ENCODE results near the gene DGKQ.
"Not testable (repeated sequence)": the region's sequence is repeated elsewhere in the genome, so short reads cannot be mapped to it uniquely, and the experiment has no call there.

The DGKQ gene

GRCh38 chr4:925771-926500 is 47.4 kb downstream of the DGKQ start:
- H2AFZ ChIP-seq (ENCODE audit: low read depth, low read length), result no peak overlapping the region
- H3K4me1 ChIP-seq (ENCODE audit: low read length), result peaks cover 31% of the 10 kb centered on the region
- H4K20me1 ChIP-seq (ENCODE audit: insufficient read depth, low read length), result peaks cover 64% of the 10 kb centered on the region
- no peak for TF ChIP-seq CTCF (IDR thresholded peaks at IDR 0.05; ENCODE audit: low read depth, low read length)
- TF ChIP-seq EZH2phosphoT487 (IDR thresholded peaks at IDR 0.05; ENCODE audit: low read depth), result no peak
- 0 out of 2 replicates have a peak, but pooled peaks cover 7% of the 10 kb centered on the region for H3K9me3 ChIP-seq (ENCODE audit: insufficient read depth, low read length)
- H3K9ac ChIP-seq (ENCODE audit: low read length), result no peak overlapping the region
- H3K27me3 ChIP-seq (ENCODE audit: low read depth, low read length), result no peaks in the 10 kb centered on the region
- peaks cover 17% of the 10 kb centered on the region for H3K36me3 ChIP-seq (replicated peaks; ENCODE audit: low read depth, low read length)
- peaks cover 79% of the 10 kb centered on the region for H3K79me2 ChIP-seq (ENCODE audit: low read length)
- H3K27ac ChIP-seq (ENCODE audit: low read length), result no peak overlapping the region
- H3K4me3 ChIP-seq (ENCODE audit: low read length), result no peak overlapping the region
- no peak overlapping the region for H3K4me2 ChIP-seq (ENCODE audit: low read length)

GRCh38 chr4:925171-925570 is 48.2 kb downstream of the DGKQ start:
- Histone ChIP-seq H4K20me1 (ENCODE audit: insufficient read depth, low read length) (peaks cover 56% of the 10 kb centered on the region), H3K4me2 (ENCODE audit: low read length) (no peak overlapping the region), H3K36me3 (replicated peaks; ENCODE audit: low read depth, low read length) (peaks cover 17% of the 10 kb centered on the region), H3K9ac (ENCODE audit: low read length) (no peak overlapping the region), H3K27me3 (ENCODE audit: low read depth, low read length) (no peaks in the 10 kb centered on the region), H2AFZ (ENCODE audit: low read depth, low read length) (no peak overlapping the region), H3K9me3 (ENCODE audit: insufficient read depth, low read length) (0 out of 2 replicates have a peak, but pooled peaks cover 7% of the 10 kb centered on the region), H3K79me2 (ENCODE audit: low read length) (peaks cover 74% of the 10 kb centered on the region), H3K4me3 (ENCODE audit: low read length) (no peak overlapping the region), H3K27ac (ENCODE audit: low read length) (no peak overlapping the region), H3K4me1 (ENCODE audit: low read length) (peaks cover 23% of the 10 kb centered on the region)
- TF ChIP-seq EZH2phosphoT487 (IDR thresholded peaks at IDR 0.05; ENCODE audit: low read depth) (no peak), CTCF (IDR thresholded peaks at IDR 0.05; ENCODE audit: low read depth, low read length) (no peak)

- no peaks in the 10 kb centered on the region for H3K27me3 ChIP-seq (ENCODE audit: low read depth, low read length)
- H4K20me1 ChIP-seq (ENCODE audit: insufficient read depth, low read length), result peaks cover 48% of the 10 kb centered on the region
- H2AFZ ChIP-seq (ENCODE audit: low read depth, low read length), result no peak overlapping the region
- H3K36me3 ChIP-seq (replicated peaks; ENCODE audit: low read depth, low read length), result peaks cover 17% of the 10 kb centered on the region
- 0 out of 2 replicates have a peak, but pooled peaks cover 7% of the 10 kb centered on the region for H3K9me3 ChIP-seq (ENCODE audit: insufficient read depth, low read length)
- H3K4me2 ChIP-seq (ENCODE audit: low read length), result peak overlapping the region; percentile 38
- TF ChIP-seq EZH2phosphoT487 (IDR thresholded peaks at IDR 0.05; ENCODE audit: low read depth), result no peak
- peaks cover 22% of the 10 kb centered on the region for H3K4me1 ChIP-seq (ENCODE audit: low read length)
- peaks cover 74% of the 10 kb centered on the region for H3K79me2 ChIP-seq (ENCODE audit: low read length)
- no peak overlapping the region for H3K9ac ChIP-seq (ENCODE audit: low read length)
- H3K27ac ChIP-seq (ENCODE audit: low read length), result no peak overlapping the region
- no peak overlapping the region for H3K4me3 ChIP-seq (ENCODE audit: low read length)
Measured at GRCh38 chr4:924107-925096, 49.0 kb downstream of the DGKQ start.

- TF ChIP-seq CTCF (IDR thresholded peaks at IDR 0.05; ENCODE audit: low read depth, low read length), result no peak
- no peak for TF ChIP-seq EZH2phosphoT487 (IDR thresholded peaks at IDR 0.05; ENCODE audit: low read depth)
- peaks cover 55% of the 10 kb centered on the region for H4K20me1 ChIP-seq (ENCODE audit: insufficient read depth, low read length)
- peak overlapping the region; percentile 8 for H3K4me2 ChIP-seq (ENCODE audit: low read length)
- no peaks in the 10 kb centered on the region for H3K27me3 ChIP-seq (ENCODE audit: low read depth, low read length)
- peaks cover 19% of the 10 kb centered on the region for H3K36me3 ChIP-seq (replicated peaks; ENCODE audit: low read depth, low read length)
- no peak overlapping the region for H3K9ac ChIP-seq (ENCODE audit: low read length)
- peaks cover 81% of the 10 kb centered on the region for H3K79me2 ChIP-seq (ENCODE audit: low read length)
- H3K9me3 ChIP-seq (ENCODE audit: insufficient read depth, low read length), result 0 out of 2 replicates have a peak, but pooled peaks cover 11% of the 10 kb centered on the region
- no peak overlapping the region for H3K27ac ChIP-seq (ENCODE audit: low read length)
- H3K4me1 ChIP-seq (ENCODE audit: low read length), result peaks cover 22% of the 10 kb centered on the region
- H2AFZ ChIP-seq (ENCODE audit: low read depth, low read length), result no peak overlapping the region
- no peak overlapping the region for H3K4me3 ChIP-seq (ENCODE audit: low read length)
Measured at GRCh38 chr4:921830-922331, 51.5 kb downstream of the DGKQ start.

GRCh38 chr4:919004-919680 is 54.2 kb downstream of the DGKQ start:
- not testable (repeated sequence) for H3K27ac ChIP-seq (ENCODE audit: low read length); H3K4me2 ChIP-seq (ENCODE audit: low read length); H3K9ac ChIP-seq (ENCODE audit: low read length); H3K27me3 ChIP-seq (ENCODE audit: low read depth, low read length); H2AFZ ChIP-seq (ENCODE audit: low read depth, low read length); H3K4me3 ChIP-seq (ENCODE audit: low read length)
- H3K4me1 ChIP-seq (ENCODE audit: low read length), result peaks cover 28% of the 10 kb centered on the region
- peaks cover 19% of the 10 kb centered on the region for H3K36me3 ChIP-seq (replicated peaks; ENCODE audit: low read depth, low read length)
- peaks cover 86% of the 10 kb centered on the region for H3K79me2 ChIP-seq (ENCODE audit: low read length)
- H4K20me1 ChIP-seq (ENCODE audit: insufficient read depth, low read length), result peaks cover 58% of the 10 kb centered on the region
- 0 out of 2 replicates have a peak, but pooled peaks cover 11% of the 10 kb centered on the region for H3K9me3 ChIP-seq (ENCODE audit: insufficient read depth, low read length)

- H3K9me3 ChIP-seq (ENCODE audit: insufficient read depth, low read length), result 0 out of 2 replicates have a peak, but pooled peaks cover 11% of the 10 kb centered on the region
- peaks cover 25% of the 10 kb centered on the region for H3K4me1 ChIP-seq (ENCODE audit: low read length)
- H3K4me2 ChIP-seq (ENCODE audit: low read length); H3K4me3 ChIP-seq (ENCODE audit: low read length); H2AFZ ChIP-seq (ENCODE audit: low read depth, low read length); H3K27me3 ChIP-seq (ENCODE audit: low read depth, low read length); H3K27ac ChIP-seq (ENCODE audit: low read length); H3K9ac ChIP-seq (ENCODE audit: low read length): not testable (repeated sequence)
- H3K36me3 ChIP-seq (replicated peaks; ENCODE audit: low read depth, low read length), result peaks cover 19% of the 10 kb centered on the region
- peaks cover 85% of the 10 kb centered on the region for H3K79me2 ChIP-seq (ENCODE audit: low read length)
- H4K20me1 ChIP-seq (ENCODE audit: insufficient read depth, low read length), result peaks cover 59% of the 10 kb centered on the region
Measured at GRCh38 chr4:918591-918990, 54.8 kb downstream of the DGKQ start.
